ENCODE measurements around the gene CDCP1.
"Not testable (repeated sequence)": the region's sequence is repeated elsewhere in the genome, so short reads cannot be mapped to it uniquely, and the experiment has no call there.

CDCP1 gene

GRCh38 chr3:45082142-45082538, 64.0 kb downstream of the CDCP1 start:
- no peak for DNase-seq

DNA sequence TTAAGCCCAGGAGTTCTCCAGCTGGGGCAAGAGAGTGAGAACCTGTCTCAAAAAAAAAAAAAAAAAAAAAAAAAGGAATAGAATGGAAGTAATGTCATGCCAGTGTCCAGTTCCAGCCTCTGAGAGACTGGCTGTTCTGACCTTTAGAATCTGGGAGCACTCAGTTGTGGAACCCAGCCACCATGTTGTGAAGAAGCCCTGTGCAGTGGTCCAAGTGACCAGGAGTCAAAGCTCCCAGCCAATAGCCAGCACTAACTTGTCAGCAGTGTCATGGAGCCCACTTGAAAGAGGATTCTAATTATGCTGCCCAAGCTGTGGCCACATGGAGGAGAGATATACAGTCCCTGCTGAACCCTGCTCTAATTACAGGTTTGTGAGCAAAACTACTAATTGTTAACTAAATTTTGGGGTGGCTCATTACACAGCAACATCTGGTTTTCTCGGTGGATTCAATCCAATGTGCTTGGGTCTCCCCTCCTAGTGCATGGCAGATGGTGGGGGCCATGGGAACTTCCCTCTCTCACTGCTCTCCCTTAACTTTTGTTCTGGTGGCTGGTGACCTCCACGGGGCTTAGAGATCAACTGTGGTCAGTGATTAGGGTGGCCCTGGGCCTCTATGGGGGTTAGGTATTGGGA, 64.6 kb downstream of the CDCP1 start:
- DNase-seq = no peak

GRCh38 chr3:45080824-45081223, 65.4 kb downstream of the CDCP1 start:
- DNase-seq = no peak

GRCh38 chr3:45079715-45080114, 66.5 kb downstream of the CDCP1 start:
- DNase-seq = no peak

DNA sequence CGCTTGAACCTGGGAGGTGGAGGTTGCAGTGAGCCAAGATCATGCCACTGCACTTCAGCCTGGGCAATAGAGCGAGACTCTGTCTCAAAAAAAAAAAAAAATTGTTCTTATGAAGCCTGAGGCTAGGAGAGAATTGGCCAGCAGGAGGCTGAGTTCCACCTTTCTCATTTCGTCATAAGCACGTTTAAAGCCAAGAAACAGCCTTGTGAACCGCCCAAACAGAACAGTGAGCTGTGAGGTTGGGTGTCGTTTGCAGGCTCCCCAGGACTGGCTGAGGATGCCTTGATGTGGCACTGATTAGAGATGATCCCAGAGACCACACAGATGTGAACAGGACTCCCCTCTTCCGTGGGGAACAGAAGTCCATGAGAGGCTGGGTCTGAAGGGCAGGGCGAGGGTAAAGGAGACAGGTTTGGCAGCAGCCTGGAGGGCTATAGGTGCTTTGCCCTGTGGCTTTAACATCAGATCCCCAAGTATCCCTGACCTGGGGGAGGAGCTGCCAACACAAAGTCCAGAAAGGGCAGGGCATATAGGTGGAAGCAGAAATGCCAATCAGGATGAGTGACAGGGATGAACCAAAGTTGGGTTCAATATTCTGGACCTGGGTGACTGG, 67.2 kb downstream of the CDCP1 start:
- DNase-seq = no peak

DNA sequence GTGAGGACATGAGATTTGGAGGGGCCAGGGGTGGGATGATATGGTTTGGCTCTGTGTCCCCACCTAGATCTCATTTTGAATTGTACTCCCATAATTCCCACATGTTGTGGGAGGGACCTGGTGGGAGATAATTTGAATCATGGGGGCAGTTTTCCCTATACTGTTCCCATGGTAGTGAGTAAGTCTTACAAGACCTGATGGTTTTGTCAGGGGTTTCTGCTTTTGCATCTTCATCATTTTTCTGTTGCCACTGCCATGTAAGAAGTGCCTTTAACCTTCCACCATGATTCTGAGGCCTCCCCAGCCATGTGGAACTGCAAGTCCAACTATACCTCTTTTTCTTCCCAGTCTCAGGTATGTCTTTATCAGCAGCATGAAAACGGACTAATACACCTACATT, 67.9 kb downstream of the CDCP1 start:
- not testable (repeated sequence) for DNase-seq

DNA sequence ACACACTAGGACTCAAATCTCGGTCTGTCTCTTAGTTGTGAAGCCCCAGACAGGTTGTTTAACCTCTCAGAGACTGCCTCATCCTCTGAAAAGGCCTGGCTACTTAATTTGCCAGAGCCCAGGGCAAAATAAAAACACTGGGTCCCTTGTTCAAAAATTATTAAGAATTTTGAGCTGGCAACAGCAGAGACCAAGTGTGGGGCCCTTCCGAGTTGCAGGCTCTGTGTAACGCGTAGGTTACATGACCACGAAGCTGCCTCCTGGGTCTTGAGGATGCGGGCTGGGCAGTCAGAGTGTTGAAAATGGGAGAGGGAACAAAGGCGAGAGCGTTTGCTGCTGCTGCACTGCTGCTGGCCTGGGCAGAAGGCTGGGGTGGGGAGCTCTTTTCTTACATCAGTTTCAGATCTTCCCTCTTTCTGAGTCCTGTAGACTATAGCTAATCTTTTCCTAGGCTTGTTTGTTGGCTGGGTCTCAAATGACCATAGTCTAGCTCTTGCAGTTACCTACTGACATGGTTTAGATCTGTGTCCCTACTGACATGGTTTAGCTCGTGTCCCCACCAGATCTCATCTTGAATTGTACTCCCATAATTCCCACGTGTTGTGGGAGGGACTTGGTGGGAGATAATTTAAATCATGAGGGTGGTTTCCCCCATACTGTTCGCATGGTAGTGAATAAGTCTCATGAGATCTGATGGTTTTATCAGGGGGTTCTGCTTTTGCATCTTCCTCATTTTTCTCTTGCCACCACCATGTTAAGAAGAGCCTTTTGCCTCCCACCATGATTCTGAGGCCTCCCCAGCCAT, 70.2 kb downstream of the CDCP1 start:
- no peak for DNase-seq

DNA sequence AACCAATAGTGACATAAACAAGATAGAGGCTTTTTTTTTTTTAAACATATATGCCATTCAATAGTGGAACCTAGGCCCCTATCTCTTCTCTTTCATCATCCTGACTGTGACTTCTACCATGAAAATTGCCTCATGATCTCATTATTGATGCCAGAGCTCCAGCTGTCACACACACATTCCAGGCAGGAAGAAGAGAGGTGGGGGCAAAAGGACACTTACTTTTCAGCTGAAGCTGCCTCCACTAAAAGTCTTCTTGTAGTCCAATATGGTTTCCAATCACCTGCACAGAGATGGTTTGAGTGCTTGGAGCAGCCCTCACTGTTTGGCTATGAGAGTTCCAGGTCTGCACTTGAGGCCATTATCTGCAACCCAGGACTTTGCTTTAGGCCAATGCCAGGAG, 75.1 kb downstream of the CDCP1 start:
- no peak for DNase-seq

GRCh38 chr3:45067941-45068340, 78.2 kb downstream of the CDCP1 start:
- DNase-seq = no peak

- DNase-seq = no peak
These were observed 78.7 kb downstream of the CDCP1 start for GRCh38 chr3:45067486-45067885.

- no peak for DNase-seq
These were observed 79.9 kb downstream of the CDCP1 start for GRCh38 chr3:45066109-45066801.

DNA sequence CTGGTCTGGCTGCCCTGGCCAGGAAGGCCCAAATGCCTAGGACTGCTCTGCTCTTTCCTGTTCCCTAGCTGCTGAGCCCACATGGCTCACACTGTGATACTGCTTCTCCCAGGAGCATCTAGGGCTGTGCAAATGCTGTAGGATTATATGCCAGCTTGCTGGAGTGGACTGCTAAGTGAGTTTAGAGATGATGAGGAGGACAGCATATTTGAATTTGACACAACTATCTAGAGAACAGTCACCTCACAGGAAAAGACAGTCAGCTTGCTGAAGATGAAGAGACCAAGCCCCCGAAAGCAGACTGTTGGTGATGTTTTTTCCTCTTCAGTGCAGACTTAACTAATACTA, 80.8 kb downstream of the CDCP1 start:
- no peak for DNase-seq

GRCh38 chr3:45064512-45065372, 81.4 kb downstream of the CDCP1 start:
- no peak for DNase-seq

- DNase-seq = no peak
These were observed 83.5 kb downstream of the CDCP1 start for GRCh38 chr3:45062697-45063070.

GRCh38 chr3:45060165-45060892, 85.8 kb downstream of the CDCP1 start:
- no peak for DNase-seq

DNA sequence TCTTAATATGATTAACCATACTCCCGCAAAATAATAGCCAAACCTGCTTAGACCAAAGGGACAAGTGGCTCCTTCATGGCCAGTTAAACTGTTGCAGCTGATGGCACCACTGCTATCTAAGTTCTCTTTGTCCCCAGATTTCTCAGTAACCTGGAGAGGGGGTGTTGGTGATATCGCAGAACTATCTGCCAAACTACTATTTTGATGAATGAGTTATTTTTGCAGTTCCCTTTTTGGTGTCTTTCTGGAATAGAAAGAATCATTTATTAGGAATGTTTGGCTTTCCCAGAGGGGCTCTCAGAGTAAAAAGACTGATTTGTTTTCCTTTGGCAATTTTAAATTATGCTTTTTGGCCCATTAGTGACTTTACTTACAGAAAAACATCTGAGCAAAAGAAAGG, 87.0 kb downstream of the CDCP1 start:
- DNase-seq = no peak

DNA sequence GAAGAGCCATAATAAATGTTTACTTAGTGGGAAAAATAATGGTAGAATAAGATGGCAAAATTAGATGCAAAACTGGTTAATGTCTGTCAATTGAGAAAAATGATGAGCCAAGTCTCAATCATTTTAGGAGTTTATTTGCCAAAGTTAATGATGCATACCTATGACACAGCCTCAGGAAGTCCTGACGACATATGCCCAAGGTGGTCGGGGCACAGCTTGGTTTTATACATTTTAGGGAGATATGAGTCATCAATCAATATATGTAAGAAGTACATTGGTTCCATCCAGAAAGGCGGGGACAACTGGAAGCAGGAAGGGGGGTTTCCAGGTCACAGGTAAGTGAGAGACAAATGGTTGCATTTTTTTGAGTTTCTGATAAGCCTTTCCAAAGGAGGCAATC, 88.6 kb downstream of the CDCP1 start:
- DNase-seq = no peak

- DNase-seq = no peak
These were observed 89.4 kb downstream of the CDCP1 start for GRCh38 chr3:45056608-45057301.

DNA sequence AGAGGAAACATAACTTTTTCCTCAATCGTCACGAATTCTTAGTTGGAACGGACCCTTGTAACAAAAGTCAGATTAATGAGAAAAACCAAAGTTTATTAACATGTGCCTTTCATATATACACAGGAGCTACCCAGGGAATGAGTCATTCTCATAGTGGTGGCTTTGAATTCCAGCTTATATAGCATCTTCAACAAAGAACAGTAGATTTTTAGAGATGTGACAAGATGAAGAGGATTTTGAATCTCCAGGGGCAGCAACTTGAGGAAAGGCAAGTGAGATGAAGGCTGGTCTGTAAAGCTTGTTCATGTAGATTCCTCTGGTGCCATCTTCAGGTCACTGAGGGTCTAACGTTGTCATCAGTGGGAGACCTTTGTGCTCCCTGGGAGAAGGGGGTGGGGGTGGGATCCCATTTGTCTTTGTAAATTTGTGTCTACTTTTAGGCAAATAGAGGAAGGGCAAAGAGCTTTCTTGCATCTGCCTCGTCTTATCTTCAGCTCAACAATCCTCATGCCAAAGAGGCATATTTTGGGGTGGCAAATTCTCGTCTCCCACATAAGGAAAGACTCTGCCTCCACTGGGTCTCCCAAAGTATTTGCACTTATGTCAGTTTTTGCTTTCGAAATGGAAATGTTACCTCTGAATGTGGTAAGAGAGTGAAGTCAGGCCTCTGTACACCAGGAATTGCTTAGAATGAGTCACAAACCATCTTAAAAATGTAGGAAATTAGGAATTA, 90.6 kb downstream of the CDCP1 start:
- DNase-seq = no peak

- DNase-seq = no peak
These were observed 91.2 kb downstream of the CDCP1 start for GRCh38 chr3:45055032-45055410.

All from T-helper 9 cell (primary cell).